Muscle layer of colon (tissue), 2 donors: ENCODE results near the gene DOCK4.

Source experiments
- H3K27ac ChIP-seq: one replicate; pipeline ENCODE4 v1.7.0; 2013; ENCODE audit warnings: low read depth, mild to moderate bottlenecking, low read length, moderate library complexity
- H3K27me3 ChIP-seq, 2 donors: one replicate each; pipeline ENCODE4 v1.7.0; 2013; ENCODE audit warnings: low read length in 2 of 2, mild to moderate bottlenecking in 2 of 2; ENCODE audit not compliant: insufficient read depth in 2 of 2, control insufficient read depth in 1 of 2
- H3K36me3 ChIP-seq: one replicate; pipeline ENCODE4 v1.7.0; 2013; ENCODE audit warnings: mild to moderate bottlenecking, low read length; ENCODE audit not compliant: insufficient read depth
- H3K4me1 ChIP-seq: one replicate; pipeline ENCODE4 v1.7.0; 2013; ENCODE audit warnings: mild to moderate bottlenecking, low read length; ENCODE audit not compliant: insufficient read depth
- H3K4me3 ChIP-seq, 2 donors: one replicate each; pipeline ENCODE4 v1.7.0; 2013; ENCODE audit warnings: low read length in 2 of 2, low read depth in 1 of 2, mild to moderate bottlenecking in 1 of 2, moderate library complexity in 1 of 2
- H3K9ac ChIP-seq: one replicate; pipeline ENCODE4 v1.7.0; 2013; ENCODE audit warnings: low read length
- H3K9me3 ChIP-seq: one replicate; pipeline ENCODE4 v1.7.0; 2013; ENCODE audit warnings: mild to moderate bottlenecking, low read length
- donor health status: abdominal sarcoma.
- donor health status: Adenocarcinoma of cecum.

DOCK4 gene

GRCh38 chr7:111987115-111987826 is 218.9 kb downstream of the DOCK4 start:
- Histone ChIP-seq H3K9ac (no peak overlapping the region), H3K36me3 (peaks cover 7% of the 10 kb centered on the region), H3K9me3 (no peaks in the 10 kb centered on the region), H3K4me1 (peaks cover 11% of the 10 kb centered on the region), H3K27me3 (no peaks in the 10 kb centered on the region), H3K4me3 (no peak overlapping the region), H3K27ac (no peak overlapping the region)

- H3K36me3 ChIP-seq, result peaks cover 7% of the 10 kb centered on the region
- no peak overlapping the region for H3K4me3 ChIP-seq
- no peak overlapping the region for H3K9ac ChIP-seq
- no peaks in the 10 kb centered on the region for H3K27me3 ChIP-seq
- H3K9me3 ChIP-seq, result no peaks in the 10 kb centered on the region
- H3K4me1 ChIP-seq, result peaks cover 8% of the 10 kb centered on the region
- H3K27ac ChIP-seq, result no peak overlapping the region
These were observed 219.6 kb downstream of the DOCK4 start for GRCh38 chr7:111986601-111987000.

GRCh38 chr7:111985798-111986197 is 220.4 kb downstream of the DOCK4 start:
- Histone ChIP-seq H3K4me3 (no peak overlapping the region), H3K36me3 (peaks cover 7% of the 10 kb centered on the region), H3K9ac (no peak overlapping the region), H3K4me1 (peaks cover 1% of the 10 kb centered on the region), H3K27ac (no peak overlapping the region), H3K27me3 (no peaks in the 10 kb centered on the region), H3K9me3 (no peaks in the 10 kb centered on the region)

GRCh38 chr7:111982804-111983203 is 223.4 kb downstream of the DOCK4 start:
- Histone ChIP-seq H3K36me3 (peaks cover 7% of the 10 kb centered on the region), H3K4me3 (no peak overlapping the region)

GRCh38 chr7:111982133-111982532 is 224.1 kb downstream of the DOCK4 start:
- no peaks in the 10 kb centered on the region for H3K27me3 ChIP-seq
- no peak overlapping the region for H3K27ac ChIP-seq
- no peaks in the 10 kb centered on the region for H3K9me3 ChIP-seq
- no peak overlapping the region for H3K4me3 ChIP-seq
- H3K9ac ChIP-seq, result no peak overlapping the region
- H3K4me1 ChIP-seq, result no peaks in the 10 kb centered on the region
- H3K36me3 ChIP-seq, result peaks cover 7% of the 10 kb centered on the region

More at GRCh38 chr7:111982804-111983203, 223.4 kb downstream of the DOCK4 start:
- H3K4me1 ChIP-seq, result no peaks in the 10 kb centered on the region
- H3K9me3 ChIP-seq, result no peaks in the 10 kb centered on the region
- no peak overlapping the region for H3K27ac ChIP-seq
- no peaks in the 10 kb centered on the region for H3K27me3 ChIP-seq
- no peak overlapping the region for H3K9ac ChIP-seq

- Histone ChIP-seq H3K27me3 (no peaks in the 10 kb centered on the region), H3K27ac (no peak overlapping the region), H3K36me3 (peaks cover 7% of the 10 kb centered on the region), H3K4me3 (no peak overlapping the region), H3K4me1 (no peaks in the 10 kb centered on the region), H3K9ac (no peak overlapping the region), H3K9me3 (no peaks in the 10 kb centered on the region)
These were observed 225.5 kb downstream of the DOCK4 start for GRCh38 chr7:111980725-111981124.

DNA sequence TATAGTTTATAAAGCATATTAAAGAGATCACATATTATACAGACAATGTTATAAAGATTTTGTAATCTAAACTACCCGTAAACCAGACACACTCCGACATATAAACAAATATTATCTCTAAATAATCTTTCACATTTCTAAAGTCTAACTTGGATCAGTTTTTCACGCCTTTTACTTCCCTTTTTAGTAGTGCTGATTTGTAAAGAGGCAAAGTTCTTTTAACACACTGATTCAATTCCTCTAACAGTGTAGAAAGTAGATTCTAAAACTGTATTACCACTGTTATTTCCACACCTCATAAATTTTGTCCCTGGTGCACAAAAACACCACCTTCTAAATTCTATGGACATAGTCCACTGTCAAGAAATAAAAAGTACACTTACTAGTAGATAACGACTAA is 230.9 kb downstream of the DOCK4 start:
- Histone ChIP-seq H3K36me3 (peaks cover 5% of the 10 kb centered on the region), H3K27ac (no peak overlapping the region), H3K4me1 (no peaks in the 10 kb centered on the region), H3K9me3 (no peaks in the 10 kb centered on the region), H3K9ac (no peak overlapping the region), H3K4me3 (no peak overlapping the region), H3K27me3 (no peaks in the 10 kb centered on the region)

- H3K27me3 ChIP-seq, result no peaks in the 10 kb centered on the region
- H3K4me1 ChIP-seq, result no peaks in the 10 kb centered on the region
- H3K9ac ChIP-seq, result no peak overlapping the region
- no peak overlapping the region for H3K27ac ChIP-seq
- no peak overlapping the region for H3K4me3 ChIP-seq
- no peaks in the 10 kb centered on the region for H3K36me3 ChIP-seq
- H3K9me3 ChIP-seq, result no peaks in the 10 kb centered on the region
These were observed 245.2 kb downstream of the DOCK4 start for GRCh38 chr7:111960984-111961383.

GRCh38 chr7:111958896-111959295 is 247.3 kb downstream of the DOCK4 start:
- Histone ChIP-seq H3K36me3 (no peaks in the 10 kb centered on the region), H3K27ac (no peak overlapping the region), H3K4me1 (no peaks in the 10 kb centered on the region), H3K4me3 (no peak overlapping the region), H3K9me3 (no peaks in the 10 kb centered on the region), H3K9ac (no peak overlapping the region), H3K27me3 (no peaks in the 10 kb centered on the region)

GRCh38 chr7:111958431-111958830 is 247.8 kb downstream of the DOCK4 start:
- no peaks in the 10 kb centered on the region for H3K36me3 ChIP-seq
- no peak overlapping the region for H3K4me3 ChIP-seq
- no peaks in the 10 kb centered on the region for H3K27me3 ChIP-seq
- no peaks in the 10 kb centered on the region for H3K9me3 ChIP-seq
- H3K4me1 ChIP-seq, result no peaks in the 10 kb centered on the region
- no peak overlapping the region for H3K9ac ChIP-seq
- no peak overlapping the region for H3K27ac ChIP-seq

- H3K4me1 ChIP-seq, result no peaks in the 10 kb centered on the region
These were observed 250.6 kb downstream of the DOCK4 start for GRCh38 chr7:111955616-111956015.

More at GRCh38 chr7:111955616-111956015, 250.6 kb downstream of the DOCK4 start:
- Histone ChIP-seq H3K27me3 (no peaks in the 10 kb centered on the region), H3K9ac (no peak overlapping the region), H3K4me3 (no peak overlapping the region), H3K27ac (no peak overlapping the region), H3K9me3 (no peaks in the 10 kb centered on the region), H3K36me3 (no peaks in the 10 kb centered on the region)
